ENCODE results near the gene SMCO3. TPM values are rescaled to one million over a fixed set of nuclear protein-coding genes. Genes with fewer than 3 reads are reported as not detected.
A peak's percentile ranks its signal among the peaks of the same experiment; 100 is the strongest.

SMCO3 gene
- total RNA-seq (under 1 TPM in 1 of 2 donors, not detected in 1; 0.39 TPM), polyA plus RNA-seq (ENCODE audit: insufficient read depth, low read depth, low replicate concordance) (0.20 TPM)
- long read RNA-seq, donor 1: 0 reads
- long read RNA-seq, donor 2, partial matches to known transcripts: 8 of 8 reads
- long read RNA-seq, donor 2, other reads (novel, unspliced or antisense): 0 of 8 reads

- TF ChIP-seq CTCF (IDR thresholded peaks at IDR 0.05): no peak
- TF ChIP-seq POLR2A (IDR thresholded peaks at IDR 0.05): no peak
- H3K27me3 ChIP-seq: no peaks in the 10 kb centered on the region
- no peak within 1 kb of the TSS for H3K27ac ChIP-seq
- H3K4me3 ChIP-seq: no peak within 1 kb of the TSS
- H3K9me3 ChIP-seq: no peaks in the 10 kb centered on the region
- DNase-seq: no peak
- H3K4me1 ChIP-seq: no peaks in the 10 kb centered on the region
- intact Hi-C loops (cut with DNase I; ENCODE audit: low total_unique reads): no loop called here
- WGBS, 2 donors: 86 to 89% methylated on average over 3 of the region's 3 CpGs
- no peaks in the 10 kb centered on the region for H3K36me3 ChIP-seq (ENCODE audit: low read depth, missing control alignments)
Measured at GRCh38 chr12:14814014-14814413, at the start of gene SMCO3. SMCO3 (minus strand) TSS chr12:14814182; CDS start chr12:14806680, 7,502 bp downstream.

GRCh38 chr12:14860490-14860889 lies 46.5 kb upstream of the SMCO3 start:
- TF ChIP-seq CTCF (IDR thresholded peaks at IDR 0.05): no peak
- no peak for TF ChIP-seq POLR2A (IDR thresholded peaks at IDR 0.05)
- Histone ChIP-seq H3K27ac (no peak overlapping the region), H3K27me3 (no peaks in the 10 kb centered on the region), H3K36me3 (ENCODE audit: low read depth, missing control alignments) (no peaks in the 10 kb centered on the region), H3K9me3 (no peaks in the 10 kb centered on the region), H3K4me3 (no peak overlapping the region), H3K4me1 (no peaks in the 10 kb centered on the region)
- intact Hi-C loops (cut with DNase I; ENCODE audit: low total_unique reads): no loop called here
- no peak for DNase-seq

- TF ChIP-seq POLR2A (IDR thresholded peaks at IDR 0.05) (no peak), CTCF (IDR thresholded peaks at IDR 0.05) (no peak)
- intact Hi-C loops (cut with DNase I; ENCODE audit: low total_unique reads): no loop called here
Measured at GRCh38 chr12:14858513-14858912, 44.5 kb upstream of the SMCO3 start.

GRCh38 chr12:14854586-14855183 lies 40.7 kb upstream of the SMCO3 start:
- H3K4me3 ChIP-seq: no peak overlapping the region
- TF ChIP-seq CTCF (IDR thresholded peaks at IDR 0.05) (no peak), POLR2A (IDR thresholded peaks at IDR 0.05) (no peak)
- no peak overlapping the region for H3K27ac ChIP-seq

More at GRCh38 chr12:14858513-14858912, 44.5 kb upstream of the SMCO3 start:
- no peaks in the 10 kb centered on the region for H3K27me3 ChIP-seq
- no peak overlapping the region for H3K4me3 ChIP-seq
- H3K27ac ChIP-seq: no peak overlapping the region
- no peaks in the 10 kb centered on the region for H3K36me3 ChIP-seq (ENCODE audit: low read depth, missing control alignments)
- no peaks in the 10 kb centered on the region for H3K9me3 ChIP-seq
- 90 to 91% methylated on average over 1 of the region's 1 CpG for WGBS, 2 donors
- DNase-seq: no peak
- peaks cover 8% of the 10 kb centered on the region for H3K4me1 ChIP-seq

GRCh38 chr12:14853961-14854360 lies 40.0 kb upstream of the SMCO3 start:
- TF ChIP-seq CTCF (IDR thresholded peaks at IDR 0.05) (no peak), POLR2A (IDR thresholded peaks at IDR 0.05) (no peak)
- WGBS, 2 donors: 27 to 41% methylated on average over 3 of the region's 3 CpGs
- intact Hi-C loops (cut with DNase I; ENCODE audit: low total_unique reads): no loop called here
- peak overlapping the region; percentile 1 to 12 for H3K27ac ChIP-seq
- H3K4me3 ChIP-seq: no peak overlapping the region
- DNase-seq: peak; percentile 71
- no peaks in the 10 kb centered on the region for H3K36me3 ChIP-seq (ENCODE audit: low read depth, missing control alignments)
- no peaks in the 10 kb centered on the region for H3K27me3 ChIP-seq
- peaks cover 11% of the 10 kb centered on the region for H3K4me1 ChIP-seq
- H3K9me3 ChIP-seq: no peaks in the 10 kb centered on the region

More at GRCh38 chr12:14854586-14855183, 40.7 kb upstream of the SMCO3 start:
- Histone ChIP-seq H3K36me3 (ENCODE audit: low read depth, missing control alignments) (no peaks in the 10 kb centered on the region), H3K4me1 (peaks cover 11% of the 10 kb centered on the region), H3K9me3 (no peaks in the 10 kb centered on the region), H3K27me3 (no peaks in the 10 kb centered on the region)
- 52 to 58% methylated on average over 6 of the region's 6 CpGs for WGBS, 2 donors
- no peak for DNase-seq
- intact Hi-C loops (cut with DNase I; ENCODE audit: low total_unique reads): no loop called here
